HG03097 (cell line): ENCODE data around the gene GRID1.

ENCODE experiments used
- ATAC-seq: cut with Tn5 transposase; IDR thresholded peaks from one replicate; pipeline ENCODE4 v1.9.1; 2021; ENCODE audit not compliant: unreplicated experiment, low FRiP score

The GRID1 gene

GRCh38 chr10:86366033-86366901, at the start of gene GRID1:
GRID1 (minus strand) TSS chr10:86366795.
- no peak for ATAC-seq

GRCh38 chr10:86415583-86415982, 49.0 kb upstream of the GRID1 start:
- no peak for ATAC-seq

GRCh38 chr10:86415116-86415515, 48.5 kb upstream of the GRID1 start:
- no peak for ATAC-seq

- ATAC-seq: peak; percentile 76
Measured at GRCh38 chr10:86413046-86413728, 46.6 kb upstream of the GRID1 start.

- ATAC-seq: no peak
Measured at GRCh38 chr10:86411852-86412560, 45.4 kb upstream of the GRID1 start.

- ATAC-seq: no peak
Measured at GRCh38 chr10:86411281-86411841, 44.8 kb upstream of the GRID1 start.

GRCh38 chr10:86410542-86411124, 44.0 kb upstream of the GRID1 start:
- no peak for ATAC-seq

GRCh38 chr10:86409183-86409582, 42.6 kb upstream of the GRID1 start:
- no peak for ATAC-seq

- ATAC-seq: no peak
Measured at GRCh38 chr10:86403183-86403797, 36.7 kb upstream of the GRID1 start.

GRCh38 chr10:86402283-86402941, 35.8 kb upstream of the GRID1 start:
- ATAC-seq: no peak

- no peak for ATAC-seq
Measured at GRCh38 chr10:86401588-86402282, 35.1 kb upstream of the GRID1 start.

GRCh38 chr10:86400705-86401587, 34.4 kb upstream of the GRID1 start:
- ATAC-seq: peak; percentile 14

- peak; percentile 94 for ATAC-seq
Measured at GRCh38 chr10:86399879-86400704, 33.5 kb upstream of the GRID1 start.

- no peak for ATAC-seq
Measured at GRCh38 chr10:86399514-86399878, 32.9 kb upstream of the GRID1 start.

GRCh38 chr10:86397120-86397519, 30.5 kb upstream of the GRID1 start:
- no peak for ATAC-seq

- no peak for ATAC-seq
Measured at GRCh38 chr10:86393862-86394455, 27.4 kb upstream of the GRID1 start.

GRCh38 chr10:86393362-86393761, 26.8 kb upstream of the GRID1 start:
- no peak for ATAC-seq
